ENCODE results near the gene SPIRE1. TPM values are rescaled to one million over a fixed set of nuclear protein-coding genes. Genes with fewer than 3 reads are reported as not detected.

SPIRE1 gene
- total RNA-seq, 1 experiment from 2014 or later, result 14.5 TPM

GRCh38 chr18:12458771-12459170 lies 199.1 kb downstream of the SPIRE1 start:
- peaks cover 2% of the 10 kb centered on the region for H3K36me3 ChIP-seq (replicated peaks; ENCODE audit: control insufficient read depth, insufficient read depth, low read length)
- no peak overlapping the region for H3K4me3 ChIP-seq (ENCODE audit: insufficient read depth, low read depth, low read length)
- DNase-seq, result no peak
- H3K27me3 ChIP-seq (ENCODE audit: control insufficient read depth, insufficient read depth, low read length), result no peaks in the 10 kb centered on the region

- H3K36me3 ChIP-seq (replicated peaks; ENCODE audit: control insufficient read depth, insufficient read depth, low read length), result no peaks in the 10 kb centered on the region; the same call in 1 of the 2 replicates
- no peak overlapping the region for H3K4me3 ChIP-seq (ENCODE audit: insufficient read depth, low read depth, low read length)
- no peaks in the 10 kb centered on the region for H3K27me3 ChIP-seq (ENCODE audit: control insufficient read depth, insufficient read depth, low read length)
- DNase-seq, result no peak
These were observed 201.5 kb downstream of the SPIRE1 start for GRCh38 chr18:12456441-12456840.

- Histone ChIP-seq H3K27me3 (ENCODE audit: control insufficient read depth, insufficient read depth, low read length) (no peaks in the 10 kb centered on the region), H3K36me3 (replicated peaks; ENCODE audit: control insufficient read depth, insufficient read depth, low read length) (no peaks in the 10 kb centered on the region; the same call in 1 of the 2 replicates), H3K4me3 (ENCODE audit: insufficient read depth, low read depth, low read length) (no peak overlapping the region)
- no peak for DNase-seq
These were observed 202.4 kb downstream of the SPIRE1 start for GRCh38 chr18:12455496-12455895.

GRCh38 chr18:12452784-12453183 lies 205.1 kb downstream of the SPIRE1 start:
- Histone ChIP-seq H3K36me3 (replicated peaks; ENCODE audit: control insufficient read depth, insufficient read depth, low read length) (no peaks in the 10 kb centered on the region; the same call in 1 of the 2 replicates), H3K4me3 (ENCODE audit: insufficient read depth, low read depth, low read length) (no peak overlapping the region), H3K27me3 (ENCODE audit: control insufficient read depth, insufficient read depth, low read length) (no peaks in the 10 kb centered on the region)
- DNase-seq, result no peak

GRCh38 chr18:12451428-12451827 lies 206.5 kb downstream of the SPIRE1 start:
- H3K4me3 ChIP-seq (ENCODE audit: insufficient read depth, low read depth, low read length), result no peak overlapping the region
- no peak for DNase-seq
- no peaks in the 10 kb centered on the region; the same call in 1 of the 2 replicates for H3K36me3 ChIP-seq (replicated peaks; ENCODE audit: control insufficient read depth, insufficient read depth, low read length)
- no peaks in the 10 kb centered on the region for H3K27me3 ChIP-seq (ENCODE audit: control insufficient read depth, insufficient read depth, low read length)

- no peaks in the 10 kb centered on the region; the same call in 1 of the 2 replicates for H3K36me3 ChIP-seq (replicated peaks; ENCODE audit: control insufficient read depth, insufficient read depth, low read length)
- H3K4me3 ChIP-seq (ENCODE audit: insufficient read depth, low read depth, low read length), result no peak overlapping the region
- no peaks in the 10 kb centered on the region for H3K27me3 ChIP-seq (ENCODE audit: control insufficient read depth, insufficient read depth, low read length)
- DNase-seq, result no peak
These were observed 208.7 kb downstream of the SPIRE1 start for GRCh38 chr18:12449051-12449785.

- Histone ChIP-seq H3K4me3 (ENCODE audit: insufficient read depth, low read depth, low read length) (no peak overlapping the region), H3K36me3 (replicated peaks; ENCODE audit: control insufficient read depth, insufficient read depth, low read length) (no peaks in the 10 kb centered on the region; the same call in 1 of the 2 replicates), H3K27me3 (ENCODE audit: control insufficient read depth, insufficient read depth, low read length) (no peaks in the 10 kb centered on the region)
- no peak for DNase-seq
These were observed 212.4 kb downstream of the SPIRE1 start for GRCh38 chr18:12445554-12445953.

- no peaks in the 10 kb centered on the region for H3K27me3 ChIP-seq (ENCODE audit: control insufficient read depth, insufficient read depth, low read length)
- H3K36me3 ChIP-seq (replicated peaks; ENCODE audit: control insufficient read depth, insufficient read depth, low read length), result no peaks in the 10 kb centered on the region
- no peak overlapping the region for H3K4me3 ChIP-seq (ENCODE audit: insufficient read depth, low read depth, low read length)
- no peak for DNase-seq
These were observed 214.4 kb downstream of the SPIRE1 start for GRCh38 chr18:12443551-12443950.

- Histone ChIP-seq H3K4me3 (ENCODE audit: insufficient read depth, low read depth, low read length) (no peak overlapping the region), H3K27me3 (ENCODE audit: control insufficient read depth, insufficient read depth, low read length) (no peaks in the 10 kb centered on the region), H3K36me3 (replicated peaks; ENCODE audit: control insufficient read depth, insufficient read depth, low read length) (no peaks in the 10 kb centered on the region)
- no peak for DNase-seq
These were observed 215.0 kb downstream of the SPIRE1 start for GRCh38 chr18:12442946-12443345.

GRCh38 chr18:12441475-12442034 lies 216.4 kb downstream of the SPIRE1 start:
- no peaks in the 10 kb centered on the region for H3K27me3 ChIP-seq (ENCODE audit: control insufficient read depth, insufficient read depth, low read length)
- DNase-seq, result no peak

GRCh38 chr18:12438257-12438656 lies 219.7 kb downstream of the SPIRE1 start:
- Histone ChIP-seq H3K27me3 (ENCODE audit: control insufficient read depth, insufficient read depth, low read length) (no peaks in the 10 kb centered on the region), H3K36me3 (replicated peaks; ENCODE audit: control insufficient read depth, insufficient read depth, low read length) (no peaks in the 10 kb centered on the region; the same call in 1 of the 2 replicates), H3K4me3 (ENCODE audit: insufficient read depth, low read depth, low read length) (no peak overlapping the region)
- DNase-seq, result no peak

More at GRCh38 chr18:12441475-12442034, 216.4 kb downstream of the SPIRE1 start:
- Histone ChIP-seq H3K36me3 (replicated peaks; ENCODE audit: control insufficient read depth, insufficient read depth, low read length) (no peaks in the 10 kb centered on the region), H3K4me3 (ENCODE audit: insufficient read depth, low read depth, low read length) (no peak overlapping the region)

- no peak overlapping the region for H3K4me3 ChIP-seq (ENCODE audit: insufficient read depth, low read depth, low read length)
- DNase-seq, result no peak
- no peaks in the 10 kb centered on the region; the same call in 1 of the 2 replicates for H3K36me3 ChIP-seq (replicated peaks; ENCODE audit: control insufficient read depth, insufficient read depth, low read length)
- no peaks in the 10 kb centered on the region for H3K27me3 ChIP-seq (ENCODE audit: control insufficient read depth, insufficient read depth, low read length)
These were observed 222.0 kb downstream of the SPIRE1 start for GRCh38 chr18:12435867-12436266.

- DNase-seq, result peak; percentile 52
- H3K36me3 ChIP-seq (replicated peaks; ENCODE audit: control insufficient read depth, insufficient read depth, low read length), result no peaks in the 10 kb centered on the region; the same call in 1 of the 2 replicates
- H3K4me3 ChIP-seq (ENCODE audit: insufficient read depth, low read depth, low read length), result no peak overlapping the region
- H3K27me3 ChIP-seq (ENCODE audit: control insufficient read depth, insufficient read depth, low read length), result no peaks in the 10 kb centered on the region
These were observed 223.4 kb downstream of the SPIRE1 start for GRCh38 chr18:12434541-12434929.

GRCh38 chr18:12433829-12434540 lies 223.9 kb downstream of the SPIRE1 start:
- Histone ChIP-seq H3K36me3 (replicated peaks; ENCODE audit: control insufficient read depth, insufficient read depth, low read length) (no peaks in the 10 kb centered on the region; the same call in 1 of the 2 replicates), H3K27me3 (ENCODE audit: control insufficient read depth, insufficient read depth, low read length) (no peaks in the 10 kb centered on the region), H3K4me3 (ENCODE audit: insufficient read depth, low read depth, low read length) (no peak overlapping the region)
- DNase-seq, result peak; percentile 63

GRCh38 chr18:12432881-12433280 lies 225.0 kb downstream of the SPIRE1 start:
- Histone ChIP-seq H3K4me3 (ENCODE audit: insufficient read depth, low read depth, low read length) (no peak overlapping the region), H3K27me3 (ENCODE audit: control insufficient read depth, insufficient read depth, low read length) (no peaks in the 10 kb centered on the region)

More at GRCh38 chr18:12432881-12433280, 225.0 kb downstream of the SPIRE1 start:
- H3K36me3 ChIP-seq (replicated peaks; ENCODE audit: control insufficient read depth, insufficient read depth, low read length), result no peaks in the 10 kb centered on the region; the same call in 1 of the 2 replicates
- peak; percentile 49 for DNase-seq
